Mesendoderm (in vitro differentiated cells): ENCODE data around the gene ILKAP.

Experiments
- DNase-seq: peaks from one replicate; pipeline ENCODE4 v3.0.0; 2013
- H2AK5ac ChIP-seq: 2 replicates; pipeline ENCODE4 v1.6.1; 2013; ENCODE audit warnings: low read length, inconsistent platforms
- H2BK120ac ChIP-seq: 2 replicates; pipeline ENCODE4 v1.6.1; 2013; ENCODE audit warnings: low read depth, mild to moderate bottlenecking, low read length, moderate library complexity, mixed read lengths
- H2BK15ac ChIP-seq: replicated peaks from 2 replicates; pipeline ENCODE4 v1.6.1; 2013; ENCODE audit warnings: low read depth, mild to moderate bottlenecking, moderate library complexity
- H2BK5ac ChIP-seq: 2 replicates; pipeline ENCODE4 v1.6.1; 2013; ENCODE audit warnings: low read length, inconsistent platforms
- H3K18ac ChIP-seq: 2 replicates; pipeline ENCODE4 v1.6.1; 2013; ENCODE audit warnings: mild to moderate bottlenecking, low read length, mixed read lengths
- H3K23ac ChIP-seq: one replicate; pipeline ENCODE4 v1.6.1; 2013; ENCODE audit warnings: low read length
- H3K27ac ChIP-seq: 2 replicates; pipeline ENCODE4 v1.5.1; 2013; ENCODE audit warnings: low read depth, mild to moderate bottlenecking, inconsistent platforms, low read length, moderate library complexity
- H3K27me3 ChIP-seq: 2 replicates; pipeline ENCODE4 v1.6.1; 2013; ENCODE audit warnings: low read length, control low read depth, mild to moderate bottlenecking, inconsistent platforms; ENCODE audit not compliant: insufficient read depth, poor library complexity
- H3K36me3 ChIP-seq: 2 replicates; pipeline ENCODE4 v1.6.1; 2013; ENCODE audit warnings: low read length, inconsistent platforms; ENCODE audit not compliant: control insufficient read depth, insufficient read depth
- H3K4ac ChIP-seq: one replicate; pipeline ENCODE4 v1.6.1; 2013; ENCODE audit warnings: low read depth, mild to moderate bottlenecking, low read length, moderate library complexity
- H3K4me1 ChIP-seq: 2 replicates; pipeline ENCODE4 v1.6.1; 2013; ENCODE audit warnings: low read depth, low read length, inconsistent platforms; ENCODE audit not compliant: control insufficient read depth
- H3K4me2 ChIP-seq: 2 replicates; pipeline ENCODE4 v1.6.1; 2013; ENCODE audit warnings: low read length
- H3K4me3 ChIP-seq: 2 replicates; pipeline ENCODE4 v1.5.1; 2013; ENCODE audit warnings: mild to moderate bottlenecking, low read length
- H3K56ac ChIP-seq: one replicate; pipeline ENCODE4 v1.6.1; 2013; ENCODE audit warnings: low read length
- H3K79me1 ChIP-seq: 2 replicates; pipeline ENCODE4 v1.6.1; 2013; ENCODE audit warnings: low read length, inconsistent platforms
- H3K79me2 ChIP-seq: 2 replicates; pipeline ENCODE4 v1.6.1; 2013; ENCODE audit warnings: mild to moderate bottlenecking, low read length; ENCODE audit not compliant: control insufficient read depth, insufficient read depth
- H3K9ac ChIP-seq: 2 replicates; pipeline ENCODE4 v1.6.1; 2013; ENCODE audit warnings: low read length, inconsistent platforms
- H4K5ac ChIP-seq: one replicate; pipeline ENCODE4 v1.6.1; 2013; ENCODE audit warnings: low read length
- H4K8ac ChIP-seq: one replicate; pipeline ENCODE4 v1.6.1; 2013; ENCODE audit warnings: low read depth, mild to moderate bottlenecking, control low read depth, low read length, moderate library complexity
- WGBS: extraction: QIAGEN DNeasy Blood & Tissue Kit; methylation state at CpG from one replicate; pipeline ENCODE4 v1.1.7; 2013; ENCODE audit warnings: low lambda C conversion rate, missing lambda C conversion rate; ENCODE audit not compliant: insufficient coverage; ENCODE audit errors: extremely low coverage; 5-methylcytosine and 5-hydroxymethylcytosine counted together

ILKAP gene

GRCh38 chr2:238241970-238242369 lies 38.5 kb upstream of the ILKAP start:
- WGBS: no CpG with 5 or more reads among the region's 2 CpGs
- Histone ChIP-seq H3K23ac (no peak overlapping the region), H3K27me3 (peaks cover 5% of the 10 kb centered on the region)

GRCh38 chr2:238240757-238241711 lies 37.5 kb upstream of the ILKAP start:
- H4K5ac ChIP-seq: no peak overlapping the region
- no peak overlapping the region for H3K4ac ChIP-seq
- no peak overlapping the region for H3K23ac ChIP-seq
- H2BK15ac ChIP-seq: no peak overlapping the region
- no peak overlapping the region for H2AK5ac ChIP-seq
- no peaks in the 10 kb centered on the region for H3K79me2 ChIP-seq
- WGBS: no CpG with 5 or more reads among the region's 71 CpGs
- peak; percentile 91 for DNase-seq
- peaks cover 7% of the 10 kb centered on the region for H3K27me3 ChIP-seq
- no peaks in the 10 kb centered on the region for H3K36me3 ChIP-seq
- no peak overlapping the region for H2BK120ac ChIP-seq
- H3K4me1 ChIP-seq: no peaks in the 10 kb centered on the region
- peak overlapping the region; percentile 32 for H3K9ac ChIP-seq
- H2BK5ac ChIP-seq: no peak overlapping the region
- no peak overlapping the region for H3K4me3 ChIP-seq
- no peaks in the 10 kb centered on the region for H3K79me1 ChIP-seq
- peak overlapping the region; percentile 34 for H3K27ac ChIP-seq
- peak overlapping the region; percentile 84 for H3K56ac ChIP-seq
- H3K18ac ChIP-seq: peak overlapping the region; percentile 44
- H3K4me2 ChIP-seq: peak overlapping the region; percentile 31
- no peak overlapping the region for H4K8ac ChIP-seq

More at GRCh38 chr2:238241970-238242369, 38.5 kb upstream of the ILKAP start:
- Histone ChIP-seq H2BK15ac (no peak overlapping the region), H4K5ac (no peak overlapping the region), H3K79me1 (no peaks in the 10 kb centered on the region), H2BK5ac (no peak overlapping the region), H4K8ac (no peak overlapping the region), H2BK120ac (no peak overlapping the region), H3K56ac (no peak overlapping the region), H3K4me1 (no peaks in the 10 kb centered on the region), H3K79me2 (no peaks in the 10 kb centered on the region), H3K27ac (no peak overlapping the region), H3K4me2 (no peak overlapping the region), H2AK5ac (no peak overlapping the region), H3K9ac (no peak overlapping the region), H3K18ac (no peak overlapping the region), H3K4ac (no peak overlapping the region), H3K36me3 (no peaks in the 10 kb centered on the region), H3K4me3 (no peak overlapping the region)
- DNase-seq: no peak

- H3K4me3 ChIP-seq: peak within 1 kb of the TSS; percentile 69
- H2BK15ac ChIP-seq: no peak within 1 kb of the TSS
- peak within 1 kb of the TSS; percentile 7 for H2BK120ac ChIP-seq
- H3K56ac ChIP-seq: peak within 1 kb of the TSS; percentile 93
- peak within 1 kb of the TSS; percentile 30 for H2BK5ac ChIP-seq
- peaks cover 7% of the 10 kb centered on the region for H3K27me3 ChIP-seq
- H3K4me2 ChIP-seq: peak within 1 kb of the TSS; percentile 75
- H3K18ac ChIP-seq: peak within 1 kb of the TSS; percentile 81
- H4K8ac ChIP-seq: no peak within 1 kb of the TSS
- DNase-seq: peak; percentile 97
- H2AK5ac ChIP-seq: no peak within 1 kb of the TSS
- H3K4me1 ChIP-seq: no peaks in the 10 kb centered on the region
- H3K27ac ChIP-seq: peak within 1 kb of the TSS; percentile 96
- peak within 1 kb of the TSS; percentile 66 for H3K23ac ChIP-seq
- H3K36me3 ChIP-seq: no peaks in the 10 kb centered on the region
- peak within 1 kb of the TSS; percentile 91 for H3K9ac ChIP-seq
- no peak within 1 kb of the TSS for H4K5ac ChIP-seq
- H3K4ac ChIP-seq: no peak within 1 kb of the TSS
- no peaks in the 10 kb centered on the region for H3K79me2 ChIP-seq
- H3K79me1 ChIP-seq: no peaks in the 10 kb centered on the region
- no CpG with 5 or more reads among the region's 105 CpGs for WGBS
Measured at GRCh38 chr2:238239863-238240756, 36.6 kb upstream of the ILKAP start, which contains the start of gene HES6. TSS of gene HES6 (minus strand) at chr2:238240038. CDS start at chr2:238239905, 133 bp downstream.

- no peak for DNase-seq
- H3K23ac ChIP-seq: peak overlapping the region; percentile 66
- no peaks in the 10 kb centered on the region for H3K36me3 ChIP-seq
Measured at GRCh38 chr2:238239543-238239862, 36.0 kb upstream of the ILKAP start.

GRCh38 chr2:238238766-238239542 lies 35.5 kb upstream of the ILKAP start:
- Histone ChIP-seq H3K4me1 (no peaks in the 10 kb centered on the region), H2BK5ac (no peak overlapping the region), H4K5ac (no peak overlapping the region), H3K4ac (no peak overlapping the region), H2AK5ac (no peak overlapping the region), H3K18ac (peak overlapping the region; percentile 81), H3K56ac (peak overlapping the region; percentile 45), H3K9ac (peak overlapping the region; percentile 45), H3K4me2 (peak overlapping the region; percentile 27), H3K36me3 (no peaks in the 10 kb centered on the region), H4K8ac (no peak overlapping the region), H3K23ac (no peak overlapping the region), H3K4me3 (no peak overlapping the region), H3K79me1 (no peaks in the 10 kb centered on the region), H2BK15ac (no peak overlapping the region), H2BK120ac (no peak overlapping the region), H3K27me3 (peaks cover 7% of the 10 kb centered on the region), H3K79me2 (no peaks in the 10 kb centered on the region), H3K27ac (no peak overlapping the region)
- DNase-seq: peak; percentile 52
- no CpG with 5 or more reads among the region's 75 CpGs for WGBS

More at GRCh38 chr2:238239543-238239862, 36.0 kb upstream of the ILKAP start:
- H3K56ac ChIP-seq: peak overlapping the region; percentile 93
- peak overlapping the region; percentile 69 for H3K4me3 ChIP-seq
- H3K18ac ChIP-seq: peak overlapping the region; percentile 81
- H3K79me2 ChIP-seq: no peaks in the 10 kb centered on the region
- peak overlapping the region; percentile 77 for H3K27ac ChIP-seq
- WGBS: no CpG with 5 or more reads among the region's 43 CpGs
- no peak overlapping the region for H2BK15ac ChIP-seq
- no peaks in the 10 kb centered on the region for H3K4me1 ChIP-seq
- no peak overlapping the region for H2AK5ac ChIP-seq
- no peak overlapping the region for H4K8ac ChIP-seq
- H3K4ac ChIP-seq: no peak overlapping the region
- no peak overlapping the region for H2BK5ac ChIP-seq
- no peak overlapping the region for H4K5ac ChIP-seq
- H3K9ac ChIP-seq: peak overlapping the region; percentile 91
- H3K79me1 ChIP-seq: no peaks in the 10 kb centered on the region
- H2BK120ac ChIP-seq: peak overlapping the region; percentile 7
- peak overlapping the region; percentile 75 for H3K4me2 ChIP-seq
- peaks cover 7% of the 10 kb centered on the region for H3K27me3 ChIP-seq
